Pancreas (tissue), 10 donors: ENCODE results near the gene PRR15. TPM values are rescaled to one million over a fixed set of nuclear protein-coding genes. Genes with fewer than 3 reads are reported as not detected.
A peak's percentile ranks its signal among the peaks of the same experiment; 100 is the strongest.

Experiments
- ATAC-seq, 4 donors: fragments of 200-7000 bp; cut with Tn5 transposase; one replicate each; pipeline versions ENCODE4 v1.8.0 to v1.9.1; 2020; ENCODE audit warnings: mild to moderate bottlenecking in 4 of 4, moderate library complexity in 4 of 4
- DNase-seq, 6 donors: peaks; one replicate each; pipeline ENCODE4 v3.0.0-alpha.2; 2020
- FAIRE-seq: peaks from 2 replicates; lab custom pipeline; 2012; peaks lifted over from hg19 to GRCh38; lab: Jason Lieb, UNC
- H3K27ac ChIP-seq, 4 donors: fragments of 200-600 bp; sonication (generic); 1 replicate in 3 of 4; 2 replicates in 1 of 4; pipeline versions ENCODE4 v1.5.0 to v1.8.0; 2020
- H3K27me3 ChIP-seq, 4 donors: fragments of 200-600 bp; one replicate each; pipeline ENCODE4 v1.8.0; 2021
- H3K36me3 ChIP-seq, 3 donors: fragments of 200-600 bp; sonication (generic) in 1 of 3; one replicate each; pipeline versions ENCODE4 v1.5.0 to v1.8.0; 2020 to 2021
- H3K4me1 ChIP-seq, 3 donors: fragments of 200-600 bp; one replicate each; pipeline ENCODE4 v1.8.0; 2021
- H3K4me3 ChIP-seq, 4 donors: fragments of 200-600 bp; sonication (generic) in 2 of 4; one replicate each; pipeline versions ENCODE4 v1.5.0 to v1.8.0; 2020 to 2021
- H3K9me3 ChIP-seq, 4 donors: fragments of 200-600 bp; one replicate each; pipeline ENCODE4 v1.8.0; 2021
- WGBS, 2 donors: extraction: QIAGEN DNeasy Blood & Tissue Kit; methylation state at CpG; one replicate each; pipeline ENCODE4 v1.1.7; 2013; 5-methylcytosine and 5-hydroxymethylcytosine counted together
- intact Hi-C, 3 donors: fragments of 100-400 bp; cut with DNase I; formaldehyde crosslinking; loops; one replicate each; pipeline versions ENCODE4 v1.11.1 to v1.14.2; 2022
- polyA plus RNA-seq, 2 donors: library from polyadenylated mRNA; stranded (reverse); fragments of 200-250 nt; gene quantifications; one replicate each; pipeline ENCODE4 v1.2.3, GENCODE V29; 2013
- total RNA-seq, 6 donors: library from RNA; stranded (reverse); fragmentation: NEBNext Ultra II Directional in 4 of 6; extraction: Animal tissue kit (Norgen Biotek cat#: 25700) in 4 of 6; gene quantifications; one replicate each; pipeline versions ENCODE4 v1.2.1 to v1.2.4, GENCODE V29; 2021 to 2023
- TF ChIP-seq, protein P1 (sequence below), 4 donors: fragments of 200-600 bp; sonication (generic) in 3 of 4; IDR thresholded peaks; one replicate each; pipeline versions ENCODE4 v1.5.0 to v1.8.0; 2021; ENCODE audit warnings: antibody characterized with exemption in 4 of 4
- donor health status: healthy with polysubstance abuse.
- donor health status: DM: no; HTN: no; CAD: no; lungs with moderate emphysema.
- donor health status: DM: no; HTN: no; CAD: no.
- donor health status: control.
- donor health status: control.
- donor health status: Bipolar disorder and iron deficiency.
- donor health status: DM: yes; HTN: yes; CAD: no.
- donor health status: DM: no; HTN: no; CAD: no.
- donor health status: DM: no; HTN: no; CAD: no.
- donor health status: DM: yes; HTN: yes; CAD: no.

PRR15 gene, protein sequence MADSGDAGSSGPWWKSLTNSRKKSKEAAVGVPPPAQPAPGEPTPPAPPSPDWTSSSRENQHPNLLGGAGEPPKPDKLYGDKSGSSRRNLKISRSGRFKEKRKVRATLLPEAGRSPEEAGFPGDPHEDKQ
- total RNA-seq (1 to 10 TPM; 1.1 to 4.6 (median 1.8) TPM), polyA plus RNA-seq (1 to 10 TPM; 1.5 to 1.8 TPM)

- TF ChIP-seq, protein P1, sequence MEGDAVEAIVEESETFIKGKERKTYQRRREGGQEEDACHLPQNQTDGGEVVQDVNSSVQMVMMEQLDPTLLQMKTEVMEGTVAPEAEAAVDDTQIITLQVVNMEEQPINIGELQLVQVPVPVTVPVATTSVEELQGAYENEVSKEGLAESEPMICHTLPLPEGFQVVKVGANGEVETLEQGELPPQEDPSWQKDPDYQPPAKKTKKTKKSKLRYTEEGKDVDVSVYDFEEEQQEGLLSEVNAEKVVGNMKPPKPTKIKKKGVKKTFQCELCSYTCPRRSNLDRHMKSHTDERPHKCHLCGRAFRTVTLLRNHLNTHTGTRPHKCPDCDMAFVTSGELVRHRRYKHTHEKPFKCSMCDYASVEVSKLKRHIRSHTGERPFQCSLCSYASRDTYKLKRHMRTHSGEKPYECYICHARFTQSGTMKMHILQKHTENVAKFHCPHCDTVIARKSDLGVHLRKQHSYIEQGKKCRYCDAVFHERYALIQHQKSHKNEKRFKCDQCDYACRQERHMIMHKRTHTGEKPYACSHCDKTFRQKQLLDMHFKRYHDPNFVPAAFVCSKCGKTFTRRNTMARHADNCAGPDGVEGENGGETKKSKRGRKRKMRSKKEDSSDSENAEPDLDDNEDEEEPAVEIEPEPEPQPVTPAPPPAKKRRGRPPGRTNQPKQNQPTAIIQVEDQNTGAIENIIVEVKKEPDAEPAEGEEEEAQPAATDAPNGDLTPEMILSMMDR (IDR thresholded peaks at IDR 0.05) = no peak
Observed at GRCh38 chr7:29563590-29564495, at the start of gene PRR15. TSS of gene PRR15 (plus strand) at chr7:29563835. CDS start at chr7:29566330, 2,495 bp downstream.

GRCh38 chr7:29516491-29516890 lies 47.1 kb upstream of the PRR15 start:
- intact Hi-C loops = no loop called here
- 66% methylated on average over 2 of the region's 2 CpGs for WGBS, 2 donors
- FAIRE-seq (no peak), ATAC-seq (peak in 2 of 4 donors; percentile 51 to 53), DNase-seq (no peak)
- Histone ChIP-seq H3K9me3 (no peaks in the 10 kb centered on the region), H3K27me3 (no peaks in the 10 kb centered on the region), H3K27ac (no peak overlapping the region), H3K4me1 (no peaks in the 10 kb centered on the region), H3K36me3 (peaks cover 0 to 10% (median 0%) of the 10 kb centered on the region in 3 donors), H3K4me3 (no peak overlapping the region)
- TF ChIP-seq, protein P1 (IDR thresholded peaks at IDR 0.05) = no peak

More at GRCh38 chr7:29563590-29564495, at the start of gene PRR15:
- Histone ChIP-seq H3K36me3 (no peaks in the 10 kb centered on the region), H3K4me1 (no peaks in the 10 kb centered on the region), H3K4me3 (peak within 1 kb of the TSS; percentile 43 to 69 (median 60)), H3K9me3 (no peaks in the 10 kb centered on the region), H3K27ac (peak within 1 kb of the TSS; percentile 44 to 82 (median 70)), H3K27me3 (no peaks in the 10 kb centered on the region)
- intact Hi-C loops = no loop called here
- WGBS, 2 donors = 1% methylated on average over 68 to 72 of the region's 72 CpGs
- FAIRE-seq (no peak), DNase-seq (peak; percentile 77 to 91 (median 82)), ATAC-seq (peak; percentile 90 to 95 (median 92))

DNA sequence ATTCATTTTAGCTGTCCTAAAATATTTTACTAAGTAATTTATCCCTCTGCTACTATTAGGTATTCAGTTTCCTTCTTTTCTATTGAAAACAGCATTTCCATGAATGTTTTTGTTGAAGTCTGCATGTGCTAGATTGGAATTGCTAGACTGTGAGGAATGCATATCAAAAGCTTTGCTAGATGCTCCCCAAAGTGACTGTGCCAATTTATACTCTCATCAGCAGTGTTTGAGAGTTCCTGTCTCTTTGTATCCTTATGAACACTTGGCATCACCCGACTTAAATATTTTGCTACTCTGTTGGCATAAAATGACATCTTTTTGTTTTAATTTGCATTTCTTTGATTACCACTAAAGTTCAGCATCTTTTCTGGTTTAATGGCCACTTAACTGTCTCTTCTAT lies 45.0 kb upstream of the PRR15 start:
- 84 to 87% methylated on average over 1 of the region's 1 CpG for WGBS, 2 donors
- TF ChIP-seq, protein P1 (IDR thresholded peaks at IDR 0.05) = no peak
- H3K27me3 ChIP-seq = no peaks in the 10 kb centered on the region
- no peaks in the 10 kb centered on the region for H3K4me1 ChIP-seq
- DNase-seq = no peak
- no peak overlapping the region for H3K4me3 ChIP-seq
- no peak overlapping the region for H3K27ac ChIP-seq
- H3K9me3 ChIP-seq = no peaks in the 10 kb centered on the region
- no peak for ATAC-seq
- FAIRE-seq = no peak
- intact Hi-C loops = no loop called here
- H3K36me3 ChIP-seq = no peaks in the 10 kb centered on the region

GRCh38 chr7:29523728-29524127 lies 39.9 kb upstream of the PRR15 start:
- Histone ChIP-seq H3K4me3 (no peak overlapping the region), H3K36me3 (no peaks in the 10 kb centered on the region), H3K4me1 (no peaks in the 10 kb centered on the region), H3K9me3 (no peaks in the 10 kb centered on the region), H3K27ac (no peak overlapping the region), H3K27me3 (no peaks in the 10 kb centered on the region)
- TF ChIP-seq, protein P1 (IDR thresholded peaks at IDR 0.05) = no peak
- intact Hi-C loops = no loop called here
- DNase-seq (no peak), ATAC-seq (no peak), FAIRE-seq (no peak)
- WGBS, 2 donors = 90 to 94% methylated on average over 2 of the region's 2 CpGs
